Stimulated activated CD4-positive, alpha-beta T cell treated with anti-CD3 and anti-CD28 coated beads, Interleukin-1b, Interleukin-23, amount 100 ng/mL, for 4 hours (primary cell): ENCODE data around the gene GPR89A.
A peak's percentile ranks its signal among the peaks of the same experiment; 100 is the strongest.
"Not testable (repeated sequence)": the region's sequence is repeated elsewhere in the genome, so short reads cannot be mapped to it uniquely, and the experiment has no call there.

ENCODE experiments used
- DNase-seq, 2 donors: peaks; one replicate each; pipeline ENCODE4 v3.0.0-alpha.2; 2020; ENCODE audit warnings: low read depth in 2 of 2

Gene GPR89A

GRCh38 chr1:145607833-145608733, at the start of gene GPR89A:
Gene GPR89A (plus strand): TSS chr1:145607988. CDS start chr1:145608134, 146 bp downstream.
- peak; percentile 91 to 97 for DNase-seq

GRCh38 chr1:145586820-145587219, 21.0 kb upstream of the GPR89A start:
- not testable (repeated sequence) for DNase-seq

GRCh38 chr1:145590806-145591205, 17.0 kb upstream of the GPR89A start:
- peak; percentile 6 to 32 for DNase-seq

- DNase-seq = not testable (repeated sequence)
Observed at GRCh38 chr1:145592347-145592746, 15.4 kb upstream of the GPR89A start.

- not testable (repeated sequence) for DNase-seq
Observed at GRCh38 chr1:145595421-145595820, 12.4 kb upstream of the GPR89A start.

- DNase-seq = not testable (repeated sequence)
Observed at GRCh38 chr1:145596236-145596635, 11.6 kb upstream of the GPR89A start.

- not testable (repeated sequence) for DNase-seq
Observed at GRCh38 chr1:145599426-145599825, 8.4 kb upstream of the GPR89A start.

- DNase-seq = no peak
Observed at GRCh38 chr1:145601593-145601992, 6.2 kb upstream of the GPR89A start.

GRCh38 chr1:145606840-145607239, 948 bp upstream of the GPR89A start:
- DNase-seq = not testable (repeated sequence)

- DNase-seq = not testable (repeated sequence)
Observed at GRCh38 chr1:145607289-145607688, 499 bp upstream of the GPR89A start.

- DNase-seq = not testable (repeated sequence)
Observed at GRCh38 chr1:145610744-145611143, 3.0 kb downstream of the GPR89A start.

GRCh38 chr1:145620073-145620472, 12.3 kb downstream of the GPR89A start:
- not testable (repeated sequence) for DNase-seq

GRCh38 chr1:145622177-145622576, 14.4 kb downstream of the GPR89A start:
- DNase-seq = not testable (repeated sequence)

GRCh38 chr1:145636237-145636636, 28.4 kb downstream of the GPR89A start:
- DNase-seq = not testable (repeated sequence)

GRCh38 chr1:145641886-145642285, 34.1 kb downstream of the GPR89A start:
- DNase-seq = not testable (repeated sequence)

- not testable (repeated sequence) for DNase-seq
Observed at GRCh38 chr1:145643990-145644389, 36.2 kb downstream of the GPR89A start.

GRCh38 chr1:145656245-145656943, 48.6 kb downstream of the GPR89A start:
- not testable (repeated sequence) for DNase-seq

GRCh38 chr1:145662502-145662901, 54.7 kb downstream of the GPR89A start:
- not testable (repeated sequence) for DNase-seq

GRCh38 chr1:145665015-145665414, 57.2 kb downstream of the GPR89A start:
- DNase-seq = not testable (repeated sequence)

- DNase-seq = not testable (repeated sequence)
Observed at GRCh38 chr1:145670995-145671745, 63.4 kb downstream of the GPR89A start.

GRCh38 chr1:145673217-145673616, 65.4 kb downstream of the GPR89A start:
- not testable (repeated sequence) for DNase-seq

GRCh38 chr1:145684858-145685257, 77.1 kb downstream of the GPR89A start:
- not testable (repeated sequence) for DNase-seq
